Liver (tissue), 3 donors: Measurements from ENCODE around the gene PGC.

Experiments
- ATF3 ChIP-seq: IDR thresholded peaks from 2 replicates; pipeline ENCODE4 v1.6.1; 2016; ENCODE audit warnings: antibody characterized with exemption
- CTCF ChIP-seq: fragments of 150-350 bp; IDR thresholded peaks from 2 replicates; pipeline ENCODE4 v1.5.1; 2017; ENCODE audit warnings: improper control_type of control experiment, low read depth, low read length; ENCODE audit not compliant: missing input control
- FOXA1 ChIP-seq: IDR thresholded peaks from 2 replicates; pipeline ENCODE4 v1.6.1; 2016; ENCODE audit warnings: antibody characterized with exemption
- HNF4G ChIP-seq: IDR thresholded peaks from 2 replicates; pipeline ENCODE4 v1.6.1; 2016; ENCODE audit warnings: antibody characterized with exemption
- JUND ChIP-seq, 2 donors: IDR thresholded peaks; 2 replicates each; pipeline ENCODE4 v1.6.1; 2016; ENCODE audit warnings: antibody characterized with exemption in 2 of 2
- RAD21 ChIP-seq, 2 donors: IDR thresholded peaks; 2 replicates each; pipeline ENCODE4 v1.6.1; 2016; ENCODE audit warnings: antibody characterized with exemption in 2 of 2, mild to moderate bottlenecking in 2 of 2
- REST ChIP-seq: IDR thresholded peaks from 2 replicates; pipeline ENCODE4 v1.6.1; 2016; ENCODE audit warnings: antibody characterized with exemption, mild to moderate bottlenecking
- SP1 ChIP-seq: IDR thresholded peaks from 2 replicates; pipeline ENCODE4 v1.6.1; 2018; ENCODE audit warnings: antibody characterized with exemption, mild to moderate bottlenecking
- TAF1 ChIP-seq: conservative IDR thresholded peaks from 2 replicates; pipeline ENCODE4 v1.6.1; 2016; ENCODE audit warnings: antibody characterized with exemption, mild to moderate bottlenecking
- YY1 ChIP-seq: IDR thresholded peaks from 2 replicates; pipeline ENCODE4 v1.6.1; 2016; ENCODE audit warnings: antibody characterized with exemption, mild to moderate bottlenecking
- ZBTB33 ChIP-seq: IDR thresholded peaks from 2 replicates; pipeline ENCODE4 v1.6.1; 2016; ENCODE audit warnings: antibody characterized with exemption
- TF ChIP-seq, protein P1 (sequence below): IDR thresholded peaks from 2 replicates; pipeline ENCODE4 v1.6.1; 2016; ENCODE audit warnings: antibody characterized with exemption
- donor health status: healthy.
- donor health status: healthy.

DNA sequence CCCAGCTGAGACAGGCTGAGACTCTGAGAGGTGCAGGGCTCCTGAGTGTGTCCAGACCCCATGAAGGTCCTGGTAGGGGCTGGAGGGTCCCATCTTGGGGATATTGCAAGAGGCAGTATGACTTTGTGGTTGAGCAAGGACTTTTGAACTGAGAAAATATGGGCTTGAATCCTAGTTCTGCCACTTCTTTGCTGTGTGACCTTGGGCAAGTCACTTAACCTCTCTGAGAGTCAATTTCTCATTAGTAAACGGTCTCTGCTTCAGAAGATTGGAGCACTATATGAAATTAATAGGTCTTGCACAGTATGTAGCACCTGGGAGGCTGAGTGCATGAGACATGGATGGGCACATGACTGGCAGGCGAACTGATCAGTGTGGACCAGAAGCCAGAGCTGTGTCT, 54.5 kb downstream of the PGC start:
- no peak for TF ChIP-seq FOXA1
- TF ChIP-seq CTCF = no peak
- no peak for TF ChIP-seq RAD21 (IDR thresholded peaks at IDR 0.05)
- TF ChIP-seq TAF1 = no peak
- TF ChIP-seq ZBTB33 = no peak
- no peak for TF ChIP-seq HNF4G
- TF ChIP-seq REST = no peak
- TF ChIP-seq ATF3 = no peak
- no peak for TF ChIP-seq JUND (IDR thresholded peaks at IDR 0.05)
- TF ChIP-seq YY1 = no peak
- TF ChIP-seq, protein P1, sequence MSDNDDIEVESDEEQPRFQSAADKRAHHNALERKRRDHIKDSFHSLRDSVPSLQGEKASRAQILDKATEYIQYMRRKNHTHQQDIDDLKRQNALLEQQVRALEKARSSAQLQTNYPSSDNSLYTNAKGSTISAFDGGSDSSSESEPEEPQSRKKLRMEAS = no peak
- TF ChIP-seq SP1 = no peak
